Stimulated activated CD4-positive, alpha-beta T cell treated with anti-CD3 and anti-CD28 coated beads, TNF-alpha, amount 100 ng/mL, for 1 hour (primary cell): ENCODE measurements around the gene DNAJC27.

Experiments used
- DNase-seq, 3 donors: peaks; one replicate each; pipeline ENCODE4 v3.0.0-alpha.2; 2020; ENCODE audit warnings: low read depth in 3 of 3, low spot score in 1 of 3

DNAJC27 gene

GRCh38 chr2:24908461-24908901 lies 63.3 kb downstream of the DNAJC27 start:
- DNase-seq, result no peak

GRCh38 chr2:24907116-24907515 lies 64.6 kb downstream of the DNAJC27 start:
- no peak for DNase-seq

- DNase-seq, result no peak
Measured at GRCh38 chr2:24906466-24906865, 65.3 kb downstream of the DNAJC27 start.

- DNase-seq, result no peak
Measured at GRCh38 chr2:24903161-24904103, 68.3 kb downstream of the DNAJC27 start.

GRCh38 chr2:24899361-24899910 lies 72.3 kb downstream of the DNAJC27 start:
- DNase-seq, result no peak

- no peak for DNase-seq
Measured at GRCh38 chr2:24898122-24899109, 73.3 kb downstream of the DNAJC27 start.

- DNase-seq, result no peak
Measured at GRCh38 chr2:24894750-24895149, 77.0 kb downstream of the DNAJC27 start.

- DNase-seq, result no peak
Measured at GRCh38 chr2:24893934-24894333, 77.8 kb downstream of the DNAJC27 start.
